ENCODE data around the gene SYNDIG1.
"Not testable (repeated sequence)": the region's sequence is repeated elsewhere in the genome, so short reads cannot be mapped to it uniquely, and the experiment has no call there.

Gene SYNDIG1

GRCh38 chr20:24493661-24494459 lies 24.4 kb downstream of the SYNDIG1 start:
- no peak for DNase-seq (ENCODE audit: low read depth)

DNA sequence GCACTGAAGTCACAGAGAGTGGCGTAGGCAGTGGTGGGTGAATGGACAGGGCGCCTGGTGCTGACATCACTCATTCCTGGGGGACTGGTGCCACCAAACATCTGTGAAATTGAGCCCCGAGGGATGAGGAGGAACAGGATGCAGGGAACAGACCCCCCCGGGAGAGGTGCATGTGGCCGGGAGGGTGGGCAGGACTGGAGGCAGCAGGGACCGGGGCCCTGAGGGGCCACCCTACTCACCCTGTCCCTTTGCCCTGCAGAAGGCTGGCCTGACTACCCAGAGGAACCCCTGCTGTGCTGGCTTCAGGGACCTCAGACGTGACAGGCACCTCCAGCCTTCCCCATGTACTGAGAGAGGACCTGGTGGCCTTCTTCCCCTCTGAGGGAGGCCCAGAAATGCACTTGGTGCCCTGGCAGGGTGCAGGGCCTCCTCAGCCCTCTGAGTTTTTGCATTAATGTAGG lies 25.1 kb downstream of the SYNDIG1 start:
- DNase-seq (ENCODE audit: low read depth): no peak

DNA sequence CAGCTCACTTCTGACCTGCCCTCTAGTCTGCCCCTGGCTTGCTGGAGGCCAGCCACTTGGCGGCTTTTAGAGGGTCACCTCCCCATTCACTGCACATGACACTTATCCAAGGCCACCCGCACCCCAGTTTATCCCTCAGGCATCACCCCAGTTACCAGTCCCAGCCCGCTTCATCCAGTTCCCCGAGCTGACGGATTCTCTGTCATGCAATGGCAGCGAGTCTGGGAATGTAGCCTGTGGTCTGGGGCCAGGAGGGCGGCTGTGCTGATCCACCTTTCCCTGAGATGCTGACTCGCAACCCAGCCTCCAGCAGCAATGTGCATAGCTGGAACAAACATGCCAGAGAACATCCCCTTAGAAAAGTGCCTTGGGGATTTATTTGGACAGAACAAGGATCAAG lies 25.8 kb downstream of the SYNDIG1 start:
- DNase-seq (ENCODE audit: low read depth): no peak

GRCh38 chr20:24497851-24498250 lies 28.4 kb downstream of the SYNDIG1 start:
- no peak for DNase-seq (ENCODE audit: low read depth)

- DNase-seq (ENCODE audit: low read depth): no peak
Observed at GRCh38 chr20:24498641-24499040, 29.2 kb downstream of the SYNDIG1 start.

- no peak for DNase-seq (ENCODE audit: low read depth)
Observed at GRCh38 chr20:24499472-24499871, 30.0 kb downstream of the SYNDIG1 start.

GRCh38 chr20:24501764-24502556 lies 32.5 kb downstream of the SYNDIG1 start:
- DNase-seq (ENCODE audit: low read depth): no peak

- DNase-seq (ENCODE audit: low read depth): no peak
Observed at GRCh38 chr20:24502661-24503060, 33.2 kb downstream of the SYNDIG1 start.

- no peak for DNase-seq (ENCODE audit: low read depth)
Observed at GRCh38 chr20:24503352-24503931, 34.0 kb downstream of the SYNDIG1 start.

GRCh38 chr20:24504331-24505285 lies 35.2 kb downstream of the SYNDIG1 start:
- DNase-seq (ENCODE audit: low read depth): no peak

- no peak for DNase-seq (ENCODE audit: low read depth)
Observed at GRCh38 chr20:24506146-24506545, 36.7 kb downstream of the SYNDIG1 start.

DNA sequence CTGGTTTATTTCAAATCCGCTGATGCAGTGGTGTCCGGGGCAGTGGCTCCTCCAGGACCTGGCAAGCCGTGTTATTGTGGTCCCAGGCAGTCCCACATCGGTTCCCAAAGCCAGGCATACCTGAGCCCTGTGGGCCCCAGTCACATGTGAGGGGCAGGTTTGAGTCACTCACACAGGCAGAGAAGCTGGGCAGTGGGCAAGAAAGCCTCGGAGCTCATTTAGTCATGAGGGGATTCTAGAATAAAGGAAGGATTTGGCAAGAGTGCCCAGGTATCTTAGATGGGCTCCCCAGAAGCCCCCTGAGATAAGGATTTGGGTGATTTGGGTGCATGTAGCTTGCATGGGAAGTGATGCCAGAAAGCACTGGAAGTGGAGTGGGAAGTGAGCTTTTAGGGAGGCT lies 37.3 kb downstream of the SYNDIG1 start:
- DNase-seq (ENCODE audit: low read depth): no peak

GRCh38 chr20:24507182-24507853 lies 37.9 kb downstream of the SYNDIG1 start:
- DNase-seq (ENCODE audit: low read depth): no peak

DNA sequence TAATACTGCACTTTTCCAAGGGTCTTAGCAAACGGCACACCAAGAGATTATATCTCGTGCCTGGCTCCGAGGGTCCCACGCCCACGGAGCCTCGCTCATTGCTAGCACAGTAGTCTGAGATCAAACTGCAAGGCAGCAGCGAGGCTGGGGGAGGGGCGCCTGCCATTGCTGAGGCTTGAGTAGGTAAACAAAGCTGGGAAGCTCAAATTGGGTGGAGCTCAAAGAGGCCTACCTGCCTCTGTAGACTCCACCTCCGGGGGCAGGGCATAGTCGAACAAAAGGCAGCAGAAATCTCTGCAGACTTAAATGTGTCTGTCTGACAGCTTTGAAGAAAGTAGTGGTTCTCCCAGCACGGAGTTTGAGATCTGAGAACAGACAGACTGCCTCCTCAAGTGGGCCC lies 43.0 kb downstream of the SYNDIG1 start:
- not testable (repeated sequence) for DNase-seq (ENCODE audit: low read depth)

DNA sequence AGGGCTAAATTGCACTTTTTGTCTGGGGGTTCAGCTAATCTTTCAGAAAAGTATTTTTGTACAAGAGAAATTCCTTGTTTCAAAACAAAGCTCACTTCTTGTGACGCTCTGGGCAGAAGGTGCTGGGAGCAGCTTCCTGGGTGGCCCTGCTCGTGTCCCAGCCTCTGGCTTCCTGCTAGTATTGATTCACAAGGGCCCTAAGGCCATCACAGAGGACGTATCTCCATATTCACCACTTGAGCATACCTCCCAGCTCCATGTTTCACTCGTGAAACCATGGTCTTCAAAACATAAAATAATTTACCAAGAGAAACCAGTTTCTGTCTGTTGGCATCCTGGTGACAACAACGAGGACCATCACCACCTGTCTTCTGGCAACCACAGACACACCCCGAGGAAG lies 49.1 kb downstream of the SYNDIG1 start:
- DNase-seq (ENCODE audit: low read depth): no peak

DNA sequence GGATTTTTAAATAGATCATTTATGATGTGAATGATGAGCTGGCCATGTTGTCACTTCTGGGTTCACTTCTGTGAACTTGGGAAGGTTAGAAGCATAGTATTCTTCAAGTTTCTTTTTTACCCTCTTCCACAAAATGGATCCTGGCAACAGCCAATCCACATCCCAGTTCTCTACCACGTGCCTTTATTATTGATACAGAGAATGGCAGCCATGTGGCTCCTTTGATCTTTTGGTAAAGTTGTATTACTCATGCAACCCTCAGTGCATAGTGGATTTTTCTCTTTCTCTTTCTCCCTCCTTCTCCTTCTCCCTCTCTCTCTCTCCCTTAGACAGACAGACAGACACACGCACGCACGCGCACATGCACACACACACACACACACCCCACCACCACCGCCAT lies 50.0 kb downstream of the SYNDIG1 start:
- no peak for DNase-seq (ENCODE audit: low read depth)

DNA sequence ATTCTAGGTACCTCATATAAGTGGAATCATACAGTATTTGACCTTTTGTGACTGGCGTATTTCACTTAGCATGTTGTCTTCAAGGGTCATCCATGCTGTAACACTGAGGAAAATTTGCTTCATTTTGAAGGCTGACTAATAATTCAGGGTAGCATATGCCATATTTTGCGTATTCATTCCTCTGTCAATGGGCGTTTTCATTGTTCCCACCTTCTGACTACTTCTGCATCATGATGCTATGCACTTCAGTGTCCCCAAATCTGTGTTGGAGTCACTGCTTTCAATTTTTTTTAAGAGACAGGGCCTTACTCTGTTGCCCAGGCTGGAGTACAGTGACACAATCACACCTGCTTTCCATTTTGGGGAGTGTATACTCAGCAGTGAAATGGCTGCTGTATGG lies 51.6 kb downstream of the SYNDIG1 start:
- no peak for DNase-seq (ENCODE audit: low read depth)

GRCh38 chr20:24522452-24523330 lies 53.3 kb downstream of the SYNDIG1 start:
- no peak for DNase-seq (ENCODE audit: low read depth)

DNA sequence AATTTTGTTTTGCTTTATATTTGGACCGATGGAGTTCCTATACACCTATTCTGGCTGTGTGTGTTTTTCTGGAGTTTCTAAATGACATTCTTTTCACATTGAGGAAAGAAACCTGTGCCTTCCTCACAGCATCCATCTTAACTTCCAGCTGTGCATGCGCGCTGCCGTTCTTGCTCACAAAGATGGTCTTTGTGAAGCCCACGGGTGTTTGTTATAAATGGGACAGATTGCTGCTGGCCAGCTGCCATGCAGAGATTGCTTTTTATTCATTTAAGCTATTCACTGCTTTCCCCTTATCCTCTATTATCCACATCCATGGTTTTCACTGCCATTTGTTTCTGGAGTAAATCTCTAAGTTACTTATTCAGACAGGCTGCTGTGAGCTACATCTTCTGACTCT lies 54.2 kb downstream of the SYNDIG1 start:
- DNase-seq (ENCODE audit: low read depth): no peak

All from T-helper 22 cell (primary cell).